ENCODE measurements around the gene CLDN20. TPM values are rescaled to one million over a fixed set of nuclear protein-coding genes. Genes with fewer than 3 reads are reported as not detected.
"Not testable (repeated sequence)": the region's sequence is repeated elsewhere in the genome, so short reads cannot be mapped to it uniquely, and the experiment has no call there.

Gene CLDN20
- total RNA-seq (not detected), polyA plus RNA-seq (under 1 TPM in 1 of 2 donors, not detected in 1; 0.07 TPM)

- TF ChIP-seq CTCF (IDR thresholded peaks at IDR 0.05), result no peak
- intact Hi-C loops (cut with DNase I), result no loop called here
- WGBS, 2 donors, result 84% methylated on average over 10 of the region's 10 CpGs
- no peak for ATAC-seq
- H3K4me3 ChIP-seq, result no peak within 1 kb of the TSS
- H3K27ac ChIP-seq, result no peak within 1 kb of the TSS
- no peak for DNase-seq
- H3K36me3 ChIP-seq, result peaks cover 0 to 8% (median 2%) of the 10 kb centered on the region in 3 donors
- no peaks in the 10 kb centered on the region for H3K27me3 ChIP-seq
- no peaks in the 10 kb centered on the region for H3K9me3 ChIP-seq
- no peak for FAIRE-seq
- H3K4me1 ChIP-seq, result no peaks in the 10 kb centered on the region
Measured at GRCh38 chr6:155263373-155264063, at the start of gene CLDN20. TSS of gene CLDN20 (plus strand) at chr6:155264013. CDS start at chr6:155275720, 11,707 bp downstream.

GRCh38 chr6:155215906-155216305 is 47.9 kb upstream of the CLDN20 start:
- H3K36me3 ChIP-seq, result no peaks in the 10 kb centered on the region
- FAIRE-seq (no peak), DNase-seq (no peak), ATAC-seq (no peak)
- no peak overlapping the region for H3K4me3 ChIP-seq
- intact Hi-C loops (cut with DNase I), result no loop called here
- no peaks in the 10 kb centered on the region for H3K27me3 ChIP-seq
- no peak overlapping the region for H3K27ac ChIP-seq
- no peaks in the 10 kb centered on the region for H3K4me1 ChIP-seq
- WGBS, 2 donors, result 63 to 68% methylated on average over 4 of the region's 4 CpGs
- H3K9me3 ChIP-seq, result no peaks in the 10 kb centered on the region
- TF ChIP-seq CTCF (IDR thresholded peaks at IDR 0.05), result no peak

- H3K36me3 ChIP-seq, result no peaks in the 10 kb centered on the region
- no peak for DNase-seq
- H3K4me1 ChIP-seq, result no peaks in the 10 kb centered on the region
- no peak for TF ChIP-seq CTCF (IDR thresholded peaks at IDR 0.05)
- 43 to 48% methylated on average over 11 of the region's 11 CpGs for WGBS, 2 donors
- H3K9me3 ChIP-seq, result no peaks in the 10 kb centered on the region
- no peak overlapping the region for H3K4me3 ChIP-seq
- no peaks in the 10 kb centered on the region for H3K27me3 ChIP-seq
- ATAC-seq, result no peak
- intact Hi-C loops (cut with DNase I), result no loop called here
- no peak for FAIRE-seq
- H3K27ac ChIP-seq, result no peak overlapping the region
Measured at GRCh38 chr6:155216312-155217046, 47.3 kb upstream of the CLDN20 start.

GRCh38 chr6:155218711-155219110 is 45.1 kb upstream of the CLDN20 start:
- 79 to 87% methylated on average over 20 of the region's 20 CpGs for WGBS, 2 donors
- FAIRE-seq; H3K27ac ChIP-seq; ATAC-seq; H3K4me1 ChIP-seq; H3K27me3 ChIP-seq; DNase-seq; H3K36me3 ChIP-seq; H3K9me3 ChIP-seq; H3K4me3 ChIP-seq; intact Hi-C loops (cut with DNase I): not testable (repeated sequence)

GRCh38 chr6:155219299-155219698 is 44.5 kb upstream of the CLDN20 start:
- H3K36me3 ChIP-seq, result no peaks in the 10 kb centered on the region
- 82 to 93% methylated on average over 7 of the region's 7 CpGs for WGBS, 2 donors
- no peak for DNase-seq
- no peaks in the 10 kb centered on the region for H3K9me3 ChIP-seq
- TF ChIP-seq CTCF (IDR thresholded peaks at IDR 0.05), result no peak
- no peak overlapping the region for H3K27ac ChIP-seq
- FAIRE-seq, result no peak
- intact Hi-C loops (cut with DNase I), result no loop called here
- no peaks in the 10 kb centered on the region for H3K27me3 ChIP-seq
- no peaks in the 10 kb centered on the region for H3K4me1 ChIP-seq
- H3K4me3 ChIP-seq, result no peak overlapping the region
- ATAC-seq, result no peak
